Esophagus muscularis mucosa (tissue), 4 donors: ENCODE results near the gene POPDC3. TPM values are rescaled to one million over a fixed set of nuclear protein-coding genes. Genes with fewer than 3 reads are reported as not detected.

Source experiments
- DNase-seq: peaks from one replicate; pipeline ENCODE4 v3.0.0-alpha.2; 2017; ENCODE audit errors: extremely low spot score
- H3K27ac ChIP-seq, 4 donors: fragments of 200-600 bp; sonication (generic); replicated peaks in 1 of 4; 1 replicate in 3 of 4; 2 replicates in 1 of 4; pipeline ENCODE4 v1.5.1; 2016 to 2019; ENCODE audit warnings: mild to moderate bottlenecking in 1 of 4
- H3K27me3 ChIP-seq, 4 donors: fragments of 200-600 bp; sonication (generic); one replicate each; pipeline versions ENCODE4 v1.5.1 to v1.6.0; 2016 to 2019
- H3K36me3 ChIP-seq, 4 donors: fragments of 200-600 bp; sonication (generic); one replicate each; pipeline ENCODE4 v1.5.1; 2016 to 2019
- H3K4me1 ChIP-seq, 4 donors: fragments of 200-600 bp; sonication (generic); one replicate each; pipeline ENCODE4 v1.5.1; 2016 to 2019
- H3K4me3 ChIP-seq, 4 donors: fragments of 200-600 bp; sonication (generic); 1 replicate in 2 of 4; 2 replicates in 2 of 4; pipeline ENCODE4 v1.5.1; 2016 to 2019; ENCODE audit warnings: mild to moderate bottlenecking in 4 of 4, moderate library complexity in 1 of 4
- H3K9me3 ChIP-seq, 4 donors: fragments of 200-600 bp; sonication (generic); 1 replicate in 3 of 4; 2 replicates in 1 of 4; pipeline ENCODE4 v1.5.1; 2016 to 2019
- EP300 ChIP-seq: sonication (generic); formaldehyde crosslinking; IDR thresholded peaks from one replicate; pipeline ENCODE4 v1.6.1; 2017; ENCODE audit warnings: antibody characterized with exemption
- POLR2A ChIP-seq: fragments of 450-650 bp; IDR thresholded peaks from one replicate; pipeline ENCODE4 v1.6.1; 2017; ENCODE audit warnings: antibody characterized with exemption, moderate library complexity, mild to moderate bottlenecking, low read depth
- POLR2AphosphoS5 ChIP-seq, 2 donors: sonication (generic); formaldehyde crosslinking; IDR thresholded peaks; one replicate each; pipeline ENCODE4 v1.6.1; 2017; ENCODE audit warnings: antibody characterized with exemption in 2 of 2
- WGBS: methylation state at CpG from one replicate; pipeline ENCODE4 v1.1.5; 2018; 5-methylcytosine and 5-hydroxymethylcytosine counted together
- intact Hi-C: fragments of 100-400 bp; cut with DNase I; formaldehyde crosslinking; loops from one replicate; pipeline ENCODE4 v1.15.1; 2023
- total RNA-seq, 4 donors: library from RNA; depleted of rRNA; stranded (reverse); fragments of >200 nt; gene quantifications; one replicate each; pipeline versions ENCODE4 v1.1.0 to v1.2.1, GENCODE V29; 2016
- TF ChIP-seq, protein P1 (sequence below), 3 experiments: fragments of 200-600 bp in 2 of 3; fragments of 450-650 bp in 1 of 3; sonication (generic) in 2 of 3; IDR thresholded peaks; one replicate each; pipeline ENCODE4 v1.5.1; 2017 to 2019; ENCODE audit warnings: antibody characterized with exemption in 3 of 3, mild to moderate bottlenecking in 2 of 3, moderate library complexity in 1 of 3

Gene POPDC3
- total RNA-seq, 4 donors from 2014 or later, result not detected

DNA sequence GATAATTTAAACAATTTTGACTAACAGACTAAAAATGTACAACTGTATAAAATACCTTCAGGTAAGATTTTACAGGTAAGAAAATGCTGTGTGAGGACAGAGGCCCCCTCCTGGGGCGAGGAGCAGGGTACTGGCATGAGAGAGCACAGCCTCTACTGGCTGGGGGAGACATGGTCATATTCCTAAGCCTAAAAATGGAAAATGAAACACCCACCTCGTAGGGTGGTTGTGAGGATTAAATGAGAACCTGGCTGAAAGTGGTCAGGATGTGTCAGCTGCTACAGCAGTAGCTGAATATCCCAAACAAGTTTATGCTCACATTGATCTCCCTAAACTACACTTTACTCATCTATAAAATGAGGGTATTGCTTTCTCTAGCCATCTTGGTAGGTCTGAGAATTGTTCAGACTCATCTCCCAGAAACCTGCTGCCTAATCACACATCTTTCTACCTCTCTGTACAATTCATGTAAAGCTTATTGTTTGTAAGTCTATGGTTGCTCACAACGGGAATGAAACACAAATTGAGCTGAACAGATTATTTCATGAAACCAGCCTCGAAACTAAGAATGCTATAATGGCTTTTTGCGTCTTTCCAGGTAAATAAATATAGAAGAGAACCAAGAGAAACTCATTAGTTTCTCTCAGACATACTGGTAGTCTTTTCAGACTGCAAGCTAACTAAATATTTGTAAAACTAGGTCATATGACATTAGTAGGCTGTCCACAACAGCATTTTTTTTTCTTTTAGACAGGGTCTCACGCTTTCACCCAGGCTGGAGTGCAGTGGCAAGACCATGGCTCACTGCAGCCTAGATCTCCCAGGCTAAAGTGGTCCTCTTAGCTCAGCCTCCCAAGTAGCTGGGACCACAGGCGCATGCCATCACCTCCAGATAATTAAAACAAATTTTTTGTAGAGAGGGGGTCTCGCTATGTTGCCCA lies 69.6 kb downstream of the POPDC3 start:
- Histone ChIP-seq H3K4me1 (peaks cover 0 to 5% (median 2%) of the 10 kb centered on the region in 4 donors), H3K4me3 (no peak overlapping the region), H3K27ac (no peak overlapping the region), H3K27me3 (no peaks in the 10 kb centered on the region), H3K9me3 (no peaks in the 10 kb centered on the region), H3K36me3 (peaks cover 4 to 54% (median 23%) of the 10 kb centered on the region in 4 donors)
- 66% methylated on average over 8 of the region's 8 CpGs for WGBS
- peak; percentile 42 for DNase-seq
- TF ChIP-seq POLR2A, result no peak
- TF ChIP-seq, protein P1, sequence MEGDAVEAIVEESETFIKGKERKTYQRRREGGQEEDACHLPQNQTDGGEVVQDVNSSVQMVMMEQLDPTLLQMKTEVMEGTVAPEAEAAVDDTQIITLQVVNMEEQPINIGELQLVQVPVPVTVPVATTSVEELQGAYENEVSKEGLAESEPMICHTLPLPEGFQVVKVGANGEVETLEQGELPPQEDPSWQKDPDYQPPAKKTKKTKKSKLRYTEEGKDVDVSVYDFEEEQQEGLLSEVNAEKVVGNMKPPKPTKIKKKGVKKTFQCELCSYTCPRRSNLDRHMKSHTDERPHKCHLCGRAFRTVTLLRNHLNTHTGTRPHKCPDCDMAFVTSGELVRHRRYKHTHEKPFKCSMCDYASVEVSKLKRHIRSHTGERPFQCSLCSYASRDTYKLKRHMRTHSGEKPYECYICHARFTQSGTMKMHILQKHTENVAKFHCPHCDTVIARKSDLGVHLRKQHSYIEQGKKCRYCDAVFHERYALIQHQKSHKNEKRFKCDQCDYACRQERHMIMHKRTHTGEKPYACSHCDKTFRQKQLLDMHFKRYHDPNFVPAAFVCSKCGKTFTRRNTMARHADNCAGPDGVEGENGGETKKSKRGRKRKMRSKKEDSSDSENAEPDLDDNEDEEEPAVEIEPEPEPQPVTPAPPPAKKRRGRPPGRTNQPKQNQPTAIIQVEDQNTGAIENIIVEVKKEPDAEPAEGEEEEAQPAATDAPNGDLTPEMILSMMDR (IDR thresholded peaks at IDR 0.05), result no peak
- no peak for TF ChIP-seq EP300
- intact Hi-C loops, result no loop called here

GRCh38 chr6:105108631-105109262 lies 71.1 kb downstream of the POPDC3 start:
- 80% methylated on average over 7 of the region's 7 CpGs for WGBS
- no peak overlapping the region for H3K4me3 ChIP-seq
- no peak for TF ChIP-seq POLR2A
- TF ChIP-seq EP300, result no peak
- no peak for TF ChIP-seq POLR2AphosphoS5 (IDR thresholded peaks at IDR 0.05)
- TF ChIP-seq, protein P1 (IDR thresholded peaks at IDR 0.05), result no peak

More at GRCh38 chr6:105108631-105109262, 71.1 kb downstream of the POPDC3 start:
- Histone ChIP-seq H3K4me1 (peaks cover 0 to 5% (median 2%) of the 10 kb centered on the region in 4 donors), H3K36me3 (peaks cover 4 to 57% (median 20%) of the 10 kb centered on the region in 4 donors), H3K9me3 (no peaks in the 10 kb centered on the region), H3K27me3 (no peaks in the 10 kb centered on the region), H3K27ac (no peak overlapping the region)
- peak; percentile 80 for DNase-seq
- intact Hi-C loops, result no loop called here

Other genes with a start within 250 kb of the POPDC3 start
- gene LIN28B, start 222.9 kb downstream of the POPDC3 start, total RNA-seq, result not detected
- gene PREP, start 223.1 kb upstream of the POPDC3 start, total RNA-seq, result 10 to 100 TPM; 17.9 to 21.6 (median 19.0) TPM